H1 (cell line): ENCODE results near the gene ADAT3. TPM values are rescaled to one million over a fixed set of nuclear protein-coding genes. Genes with fewer than 3 reads are reported as not detected.

Experiments
- CTCF ChIA-PET: fragments of 300-600 bp; sonication (Branson Sonifier 250); formaldehyde crosslinking; loops from one replicate; lab custom pipeline; 2021; ENCODE audit not compliant: partially characterized antibody; lab: Charles Lee
- POLR2A ChIA-PET: fragments of 300-600 bp; sonication (Branson Sonifier 250); formaldehyde crosslinking; loops from one replicate; lab custom pipeline; 2021; ENCODE audit warnings: inconsistent platforms; ENCODE audit not compliant: partially characterized antibody; lab: Charles Lee
- DNase-seq, 2 experiments: peaks; one replicate each; pipeline versions ENCODE4 v3.0.0 to v3.0.0-alpha.2; 2010 to 2022; ENCODE audit warnings: low spot score in 2 of 2, low read depth in 1 of 2, mixed read lengths in 1 of 2
- FAIRE-seq: peaks from 2 replicates; lab custom pipeline; 2011; peaks lifted over from hg19 to GRCh38; lab: Jason Lieb, UNC
- H2AFZ ChIP-seq: 2 replicates; pipeline ENCODE4 v1.8.1; 2012; ENCODE audit warnings: low read length, inconsistent platforms
- H2AK5ac ChIP-seq: 2 replicates; pipeline ENCODE4 v1.6.1; 2013; ENCODE audit warnings: low read depth, low read length
- H2BK120ac ChIP-seq: replicated peaks from 2 replicates; pipeline ENCODE3; 2013; ENCODE audit warnings: low read depth, low read length, inconsistent platforms
- H2BK12ac ChIP-seq: 2 replicates; pipeline ENCODE4 v1.6.1; 2013; ENCODE audit warnings: low read depth, low read length
- H2BK15ac ChIP-seq: 2 replicates; pipeline ENCODE4 v1.6.1; 2013; ENCODE audit warnings: low read length
- H2BK20ac ChIP-seq: 2 replicates; pipeline ENCODE4 v1.6.1; 2013; ENCODE audit warnings: low read length
- H2BK5ac ChIP-seq: 2 replicates; pipeline ENCODE4 v1.6.1; 2013; ENCODE audit warnings: low read depth, low read length
- H3K14ac ChIP-seq: 2 replicates; pipeline ENCODE4 v1.6.1; 2013; ENCODE audit warnings: inconsistent platforms; ENCODE audit not compliant: insufficient read length
- H3K18ac ChIP-seq: 2 replicates; pipeline ENCODE4 v1.6.1; 2013; ENCODE audit warnings: low read length; ENCODE audit errors: extremely low read depth
- H3K23ac ChIP-seq: 2 replicates; pipeline ENCODE4 v1.6.1; 2013; ENCODE audit warnings: inconsistent platforms; ENCODE audit not compliant: insufficient read length
- H3K23me2 ChIP-seq: 2 replicates; pipeline ENCODE4 v1.6.1; 2013; ENCODE audit warnings: low read depth, low read length
- H3K27ac ChIP-seq: 2 replicates; pipeline ENCODE4 v1.6.1; 2011; ENCODE audit warnings: low read depth, low read length, inconsistent platforms
- H3K27me3 ChIP-seq, 4 experiments: replicated peaks in 1 of 4; 1 replicate in 1 of 4; 2 replicates in 3 of 4; pipeline versions ENCODE4 v1.6.1 to v1.8.1; 2011 to 2013; ENCODE audit warnings: low read length in 3 of 4, mild to moderate bottlenecking in 3 of 4, inconsistent platforms in 2 of 4, mixed read lengths in 2 of 4, moderate library complexity in 1 of 4; ENCODE audit not compliant: control insufficient read depth in 3 of 4, insufficient read depth in 3 of 4; ENCODE audit errors: extremely low read depth in 1 of 4
- H3K36me3 ChIP-seq, 4 experiments: 2 replicates each; pipeline versions ENCODE4 v1.6.1 to v1.8.1; 2011 to 2013; ENCODE audit warnings: mild to moderate bottlenecking in 4 of 4, low read length in 3 of 4, moderate library complexity in 2 of 4, control low read depth in 1 of 4, inconsistent platforms in 1 of 4; ENCODE audit not compliant: insufficient read depth in 4 of 4, control insufficient read depth in 2 of 4
- H3K4ac ChIP-seq: replicated peaks from 2 replicates; pipeline ENCODE3; 2013; ENCODE audit warnings: low read length, low read depth, mixed read lengths, inconsistent platforms; ENCODE audit not compliant: insufficient read length
- H3K4me1 ChIP-seq, 4 experiments: replicated peaks in 1 of 4; 1 replicate in 1 of 4; 2 replicates in 3 of 4; pipeline versions ENCODE4 v1.6.1 to v1.8.1; 2011 to 2013; ENCODE audit warnings: low read length in 3 of 4, inconsistent platforms in 2 of 4, mixed read lengths in 1 of 4; ENCODE audit not compliant: insufficient read depth in 4 of 4, control insufficient read depth in 3 of 4
- H3K4me2 ChIP-seq, 2 experiments: 2 replicates each; pipeline versions ENCODE4 v1.6.1 to v1.8.1; 2011 to 2013; ENCODE audit warnings: low read depth in 2 of 2, low read length in 2 of 2, control low read depth in 1 of 2, inconsistent platforms in 1 of 2, mild to moderate bottlenecking in 1 of 2; ENCODE audit not compliant: insufficient read depth in 1 of 2
- H3K4me3 ChIP-seq, 4 experiments: fragments of 200-600, 300-600 bp in 1 of 4; sonication (generic), shearing (Covaris generic), sonication (Bioruptor Twin) in 1 of 4; 2 replicates each; pipeline versions ENCODE4 v1.5.1 to v1.8.1; 2011 to 2016; ENCODE audit warnings: low read length in 4 of 4, low read depth in 3 of 4, control low read depth in 2 of 4, inconsistent platforms in 2 of 4, mild to moderate bottlenecking in 2 of 4, mixed read lengths in 1 of 4, moderate library complexity in 1 of 4; ENCODE audit not compliant: insufficient read depth in 2 of 4; ENCODE audit errors: extremely low read depth in 1 of 4
- H3K56ac ChIP-seq: replicated peaks from 2 replicates; pipeline ENCODE3; 2013; ENCODE audit warnings: low read depth, mild to moderate bottlenecking, mixed read lengths, low read length, inconsistent platforms; ENCODE audit not compliant: insufficient read length
- H3K79me1 ChIP-seq: 2 replicates; pipeline ENCODE4 v1.6.1; 2013; ENCODE audit warnings: low read depth, low read length, control low read depth
- H3K79me2 ChIP-seq, 2 experiments: 2 replicates each; pipeline versions ENCODE4 v1.6.1 to v1.8.1; 2012 to 2013; ENCODE audit warnings: low read length in 2 of 2, mild to moderate bottlenecking in 2 of 2, inconsistent platforms in 1 of 2; ENCODE audit not compliant: insufficient read depth in 2 of 2, control insufficient read depth in 1 of 2
- H3K9ac ChIP-seq, 4 experiments: replicated peaks in 1 of 4; 1 replicate in 1 of 4; 2 replicates in 3 of 4; pipeline versions ENCODE4 v1.6.1 to v1.8.1; 2011 to 2013; ENCODE audit warnings: low read depth in 3 of 4, low read length in 3 of 4, control low read depth in 2 of 4, mild to moderate bottlenecking in 2 of 4, moderate library complexity in 2 of 4, inconsistent platforms in 1 of 4; ENCODE audit errors: extremely low read depth in 1 of 4
- H3K9me3 ChIP-seq, 2 experiments: 2 replicates each; pipeline versions ENCODE4 v1.6.1 to v1.8.1; 2012 to 2013; ENCODE audit warnings: mild to moderate bottlenecking in 2 of 2, moderate library complexity in 2 of 2, control low read depth in 1 of 2, inconsistent platforms in 1 of 2, low read depth in 1 of 2, low read length in 1 of 2, mixed read lengths in 1 of 2; ENCODE audit not compliant: insufficient read depth in 2 of 2
- H4K20me1 ChIP-seq, 2 experiments: replicated peaks in 1 of 2; 2 replicates each; pipeline versions ENCODE3 to v1.8.1; 2011 to 2013; ENCODE audit warnings: inconsistent platforms in 2 of 2, low read length in 2 of 2, mild to moderate bottlenecking in 1 of 2; ENCODE audit not compliant: insufficient read depth in 2 of 2, control insufficient read depth in 1 of 2
- H4K5ac ChIP-seq: 2 replicates; pipeline ENCODE4 v1.6.1; 2013; ENCODE audit warnings: low read length, low read depth, mixed read lengths, inconsistent platforms; ENCODE audit not compliant: insufficient read length
- H4K8ac ChIP-seq: 2 replicates; pipeline ENCODE4 v1.8.0; 2013; ENCODE audit warnings: mild to moderate bottlenecking, moderate library complexity, low read length, inconsistent platforms; ENCODE audit not compliant: insufficient read depth; ENCODE audit errors: extremely low read depth
- H4K91ac ChIP-seq: replicated peaks from 2 replicates; pipeline ENCODE3; 2013; ENCODE audit warnings: low read length, mixed read lengths, inconsistent platforms; ENCODE audit not compliant: insufficient read length
- EGR1 ChIP-seq: IDR thresholded peaks from 2 replicates; pipeline ENCODE4 v1.6.1; 2011; ENCODE audit warnings: low read depth, low read length, borderline replicate concordance
- EP300 ChIP-seq, 2 experiments: IDR thresholded peaks; 1 replicate in 1 of 2; 2 replicates in 1 of 2; pipeline ENCODE4 v1.6.1; 2011 to 2012; ENCODE audit warnings: low read depth in 2 of 2, low read length in 2 of 2, mild to moderate bottlenecking in 2 of 2, borderline replicate concordance in 1 of 2, inconsistent platforms in 1 of 2, moderate library complexity in 1 of 2
- KDM4A ChIP-seq: IDR thresholded peaks from one replicate; pipeline ENCODE4 v1.7.1; 2012; ENCODE audit warnings: low read depth, mild to moderate bottlenecking, moderate library complexity, low read length, inconsistent platforms; ENCODE audit not compliant: severe bottlenecking
- SIX5 ChIP-seq: IDR thresholded peaks from 2 replicates; pipeline ENCODE4 v1.6.1; 2011; ENCODE audit warnings: mild to moderate bottlenecking, low read depth, low read length
- WGBS, 2 experiments: shearing (Covaris generic) in 1 of 2; methylation state at CpG; one replicate each; pipeline versions ENCODE4 v1.1.6 to v1.1.7; 2013 to 2015; ENCODE audit warnings: low lambda C conversion rate in 2 of 2, mixed read lengths in 2 of 2, inconsistent platforms in 1 of 2, low coverage in 1 of 2, missing lambda C conversion rate in 1 of 2; ENCODE audit not compliant: insufficient replicate concordance in 2 of 2, insufficient coverage in 1 of 2, insufficient read length in 1 of 2; ENCODE audit errors: extremely low coverage in 1 of 2, missing lambda C conversion rate in 1 of 2; 5-methylcytosine and 5-hydroxymethylcytosine counted together
- polyA plus RNA-seq, 7 experiments: library from polyadenylated mRNA; depleted of rRNA in 3 of 7; stranded (reverse) in 5 of 7; unstranded in 2 of 7; fragments of >200 nt in 5 of 7; fragments of 200-250 nt in 2 of 7; gene quantifications; 1 replicate in 5 of 7; 2 replicates in 1 of 7; 4 replicates in 1 of 7; pipeline versions ENCODE4 v1.2.1 to v1.2.3, GENCODE V29; 2011 to 2013; ENCODE audit warnings: missing spikeins in 2 of 7, mixed read lengths in 2 of 7
- total RNA-seq: library from RNA; stranded (reverse); fragmentation: NEBNext Ultra II Directional; extraction: Animal tissue kit (Norgen Biotek cat#: 25700); gene quantifications from 2 replicates; pipeline ENCODE4 v1.2.1, GENCODE V29; 2021

The ADAT3 gene
- total and polyA plus RNA-seq, 2 of the 8 experiments (the other 6 are each of a cell fraction or from before 2014, with no cell fraction given) = 5.4 to 10.8 TPM

DNA sequence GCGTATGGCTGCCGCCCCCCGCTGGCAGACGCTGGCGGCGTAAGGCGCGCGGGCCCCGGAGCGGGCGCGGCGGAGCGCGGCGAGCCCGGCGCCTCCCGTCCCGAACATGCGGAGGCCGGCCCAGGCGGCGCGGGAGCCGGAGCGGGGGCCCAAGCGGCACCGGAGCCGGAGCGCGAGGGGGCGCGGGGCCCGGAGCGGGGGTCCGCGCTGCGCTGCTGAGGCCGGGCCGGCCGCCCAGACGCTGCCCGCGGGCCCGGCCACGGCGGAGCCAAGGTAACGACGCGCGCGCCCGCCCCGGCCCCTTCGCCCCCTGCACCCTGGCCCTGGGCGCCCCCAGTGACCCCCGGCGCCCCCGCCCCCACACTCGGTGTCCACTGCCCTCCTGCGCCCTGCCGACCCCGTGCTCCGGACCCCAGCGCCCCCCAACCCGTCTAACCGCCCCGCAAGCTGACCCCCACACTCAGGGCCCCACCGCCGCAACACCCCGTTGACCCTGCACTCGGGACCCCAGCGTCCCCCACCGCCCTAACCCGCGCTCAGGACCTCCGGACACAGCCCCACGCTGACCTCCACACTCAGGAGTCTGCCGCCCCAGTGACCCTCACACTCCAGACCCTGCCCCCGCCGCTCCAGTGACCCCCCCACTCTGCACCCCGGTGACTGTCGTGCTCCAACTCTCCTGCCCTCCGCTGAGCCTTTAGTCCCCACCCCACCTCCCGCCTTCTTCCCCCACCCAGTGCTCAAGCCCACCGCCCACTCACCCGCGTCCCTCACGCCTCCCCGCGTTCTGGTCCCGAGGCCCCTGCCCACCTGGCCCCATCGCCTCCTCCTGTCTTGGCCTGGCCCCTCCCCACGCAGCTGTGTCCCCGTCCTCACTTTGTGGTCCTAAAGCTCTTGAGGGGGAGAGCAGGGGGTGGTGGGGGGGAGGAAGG is 36.2 kb downstream of the ADAT3 start, which contains the start of gene CSNK1G2:
CSNK1G2 (plus strand) TSS at position 27 of the 932 bp plus-strand sequence. CDS start 28,601 bp downstream, outside the sequence.
- Histone ChIP-seq H3K4me1 (peaks cover 0 to 22% (median 11%) of the 10 kb centered on the region in 4 experiments; a peak in 6 of 7 replicates), H3K27me3 (no peaks in the 10 kb centered on the region), H4K20me1 (peaks cover 21 to 22% of the 10 kb centered on the region in 2 experiments), H3K9me3 (no peaks in the 10 kb centered on the region), H4K91ac (peak within 1 kb of the TSS; percentile 96), H3K27ac (peak within 1 kb of the TSS; percentile 89), H3K23ac (no peak within 1 kb of the TSS), H3K79me1 (peaks cover 2% of the 10 kb centered on the region), H2AK5ac (no peak within 1 kb of the TSS), H3K18ac (peak within 1 kb of the TSS; percentile 97), H3K36me3 (no peaks in the 10 kb centered on the region), H3K79me2 (peaks cover 34 to 43% of the 10 kb centered on the region in 2 experiments), H2BK15ac (no peak within 1 kb of the TSS), H3K23me2 (peaks cover 15% of the 10 kb centered on the region; the same call in 1 of the 2 replicates), H2BK20ac (no peak within 1 kb of the TSS), H3K9ac (peak within 1 kb of the TSS; percentile 34 to 83 (median 74); a peak in 6 of 7 replicates), H3K14ac (no peak within 1 kb of the TSS), H4K8ac (peak within 1 kb of the TSS; percentile 96), H2BK120ac (peak within 1 kb of the TSS; percentile 83), H3K4me3 (peak within 1 kb of the TSS; percentile 65 to 98 (median 91)), H4K5ac (peak within 1 kb of the TSS; percentile 83), H3K4me2 (peak within 1 kb of the TSS; percentile 75 to 93), H2AFZ (peak within 1 kb of the TSS; percentile 87; the same call in 1 of the 2 replicates), H2BK5ac (peak within 1 kb of the TSS; percentile 93), H2BK12ac (no peak within 1 kb of the TSS), H3K4ac (peak within 1 kb of the TSS; percentile 85), H3K56ac (peak within 1 kb of the TSS; percentile 98)
- ChIA-PET POLR2A (interaction anchor here (0.7 to 1.6 kb wide), 3 partner anchors 46 to 840 kb away, joined by 3 to 5 read pairs (median 3); no protein-coding TSS in a partner anchor), CTCF (interaction anchor here (0.7 to 1.3 kb wide), 4 partner anchors 11 to 207 kb away, joined by 3 to 5 read pairs (median 3); no protein-coding TSS in a partner anchor)
- 14% methylated on average over 7 of the region's 97 CpGs; no CpG with 5 or more reads in 1 of the 2 experiments for WGBS, 2 experiments
- FAIRE-seq (no peak), DNase-seq (no peak)
- TF ChIP-seq KDM4A = peak; percentile 75
- TF ChIP-seq SIX5 = no peak
- 0 out of 2 replicates have a peak, but pooled peaks have one; percentile 6 for TF ChIP-seq EGR1
- TF ChIP-seq EP300 (IDR thresholded peaks at IDR 0.05; ENCODE audit: borderline replicate concordance in 1 of 2, low read depth in 2 of 2, low read length in 2 of 2) = no peak
